ENCODE data around the gene DISP1. TPM values are rescaled to one million over a fixed set of nuclear protein-coding genes. Genes with fewer than 3 reads are reported as not detected.
A peak's percentile ranks its signal among the peaks of the same experiment; 100 is the strongest.

DISP1 gene, protein sequence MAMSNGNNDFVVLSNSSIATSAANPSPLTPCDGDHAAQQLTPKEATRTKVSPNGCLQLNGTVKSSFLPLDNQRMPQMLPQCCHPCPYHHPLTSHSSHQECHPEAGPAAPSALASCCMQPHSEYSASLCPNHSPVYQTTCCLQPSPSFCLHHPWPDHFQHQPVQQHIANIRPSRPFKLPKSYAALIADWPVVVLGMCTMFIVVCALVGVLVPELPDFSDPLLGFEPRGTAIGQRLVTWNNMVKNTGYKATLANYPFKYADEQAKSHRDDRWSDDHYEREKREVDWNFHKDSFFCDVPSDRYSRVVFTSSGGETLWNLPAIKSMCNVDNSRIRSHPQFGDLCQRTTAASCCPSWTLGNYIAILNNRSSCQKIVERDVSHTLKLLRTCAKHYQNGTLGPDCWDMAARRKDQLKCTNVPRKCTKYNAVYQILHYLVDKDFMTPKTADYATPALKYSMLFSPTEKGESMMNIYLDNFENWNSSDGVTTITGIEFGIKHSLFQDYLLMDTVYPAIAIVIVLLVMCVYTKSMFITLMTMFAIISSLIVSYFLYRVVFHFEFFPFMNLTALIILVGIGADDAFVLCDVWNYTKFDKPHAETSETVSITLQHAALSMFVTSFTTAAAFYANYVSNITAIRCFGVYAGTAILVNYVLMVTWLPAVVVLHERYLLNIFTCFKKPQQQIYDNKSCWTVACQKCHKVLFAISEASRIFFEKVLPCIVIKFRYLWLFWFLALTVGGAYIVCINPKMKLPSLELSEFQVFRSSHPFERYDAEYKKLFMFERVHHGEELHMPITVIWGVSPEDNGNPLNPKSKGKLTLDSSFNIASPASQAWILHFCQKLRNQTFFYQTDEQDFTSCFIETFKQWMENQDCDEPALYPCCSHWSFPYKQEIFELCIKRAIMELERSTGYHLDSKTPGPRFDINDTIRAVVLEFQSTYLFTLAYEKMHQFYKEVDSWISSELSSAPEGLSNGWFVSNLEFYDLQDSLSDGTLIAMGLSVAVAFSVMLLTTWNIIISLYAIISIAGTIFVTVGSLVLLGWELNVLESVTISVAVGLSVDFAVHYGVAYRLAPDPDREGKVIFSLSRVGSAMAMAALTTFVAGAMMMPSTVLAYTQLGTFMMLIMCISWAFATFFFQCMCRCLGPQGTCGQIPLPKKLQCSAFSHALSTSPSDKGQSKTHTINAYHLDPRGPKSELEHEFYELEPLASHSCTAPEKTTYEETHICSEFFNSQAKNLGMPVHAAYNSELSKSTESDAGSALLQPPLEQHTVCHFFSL (N-terminal part only)
- total RNA-seq (2014; rRNA removed; shearing (Covaris generic)) (3.1 and 4.4 TPM in 2 replicates), polyA plus RNA-seq (2016; fragmentation: Nextera tagmentation; extraction: Ambion mirVana) (2.4 and 2.7 TPM in 2 replicates)
- long read RNA-seq, partial matches to known transcripts: 0 of 1 reads
- long read RNA-seq, other reads (novel, unspliced or antisense): 1 of 1 reads

DNA sequence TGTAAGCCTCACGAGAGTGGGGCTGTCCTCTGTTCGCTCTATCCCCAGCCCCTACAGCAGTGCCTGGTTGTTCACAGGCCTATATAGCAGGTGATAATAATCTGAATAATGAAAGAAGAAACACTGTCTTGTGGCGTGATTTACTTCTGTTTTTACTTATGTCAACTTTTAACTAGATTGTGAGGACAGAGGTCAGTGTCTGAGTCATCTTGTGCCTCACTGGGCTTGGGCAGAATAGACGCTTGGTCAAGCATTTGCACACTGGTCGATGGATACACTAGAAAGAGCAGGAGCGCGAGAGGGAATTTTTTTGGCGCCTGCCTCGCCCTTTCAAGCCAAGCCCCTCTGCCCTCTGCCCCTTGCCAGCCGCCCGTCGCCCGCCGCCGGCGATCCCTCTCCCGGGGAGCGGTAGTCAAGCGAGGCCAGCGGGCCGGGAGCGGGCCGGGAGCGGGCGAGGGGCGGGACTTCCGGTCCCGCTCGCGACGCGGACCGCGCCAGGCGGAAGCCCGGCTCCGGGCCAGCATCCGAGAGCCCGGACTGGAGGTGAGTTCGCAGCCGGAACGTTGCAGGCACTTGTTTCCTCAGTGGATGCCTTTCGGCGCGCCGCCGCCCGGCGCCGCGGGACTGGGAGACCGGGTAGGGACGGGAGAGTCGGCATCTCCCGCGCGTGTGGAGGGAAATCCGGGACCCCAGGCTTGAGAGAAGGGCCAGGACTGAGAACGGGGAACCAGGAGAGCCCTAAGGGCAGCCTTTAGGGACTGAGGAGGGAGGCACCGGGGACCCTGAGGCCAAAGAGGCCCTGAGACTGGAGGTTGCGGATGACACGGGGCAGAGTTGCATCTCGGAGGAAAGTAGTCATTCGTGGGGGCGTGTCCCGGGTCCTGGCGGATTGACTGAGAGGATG, at the start of gene DISP1:
Gene DISP1 (plus strand): TSS at position 504 of the 904 bp plus-strand sequence. CDS start 127,785 bp downstream, outside the sequence.
- H2AFZ ChIP-seq: peak within 1 kb of the TSS; percentile 85
- peaks cover 5% of the 10 kb centered on the region for H3K27me3 Mint-ChIP-seq (ENCODE audit: insufficient read depth, low read depth, poor library complexity)
- ATAC-seq (peak; percentile 97), DNase-seq (ENCODE audit: low spot score) (peak; percentile 88)
- H3K36me3 Mint-ChIP-seq (ENCODE audit: low read depth): no peaks in the 10 kb centered on the region; the same call in 2 of the 3 replicates
- H3K36me3 ChIP-seq (ENCODE audit: insufficient read depth): no peaks in the 10 kb centered on the region
- no peaks in the 10 kb centered on the region for H3K9me2 ChIP-seq (ENCODE audit: insufficient read depth)
- H3F3A ChIP-seq (replicated peaks; ENCODE audit: low read depth): 0 out of 2 replicates have a peak, but pooled peaks cover 4% of the 10 kb centered on the region
- peaks cover 18% of the 10 kb centered on the region for H3K27me3 ChIP-seq (ENCODE audit: insufficient read depth)
- H3K4me1 Mint-ChIP-seq: peaks cover 29% of the 10 kb centered on the region
- H3K4me1 ChIP-seq (ENCODE audit: insufficient read depth): peaks cover 16% of the 10 kb centered on the region
- H3K4me2 ChIP-seq: peak within 1 kb of the TSS; percentile 84
- H3K4me3 ChIP-seq: peak within 1 kb of the TSS; percentile 79
- peaks cover 35% of the 10 kb centered on the region for H3K79me2 ChIP-seq (replicated peaks; ENCODE audit: insufficient read depth)
- peak within 1 kb of the TSS; percentile 97 for H3K4me3 Mint-ChIP-seq
- peak within 1 kb of the TSS; percentile 83 for H3K27ac ChIP-seq (ENCODE audit: low read depth)
- peak within 1 kb of the TSS; percentile 91 for H3K27ac Mint-ChIP-seq
- H3K9me3 Mint-ChIP-seq: no peaks in the 10 kb centered on the region; the same call in 2 of the 3 replicates
- no peaks in the 10 kb centered on the region for H4K20me1 ChIP-seq (replicated peaks; ENCODE audit: insufficient read depth)
- TF ChIP-seq EZH2 (IDR thresholded peaks at IDR 0.05; ENCODE audit: low read depth, unreplicated experiment): no peak
- no peak for TF ChIP-seq ZNF114 (CRISPR knock-in tag; IDR thresholded peaks at IDR 0.05)
- TF ChIP-seq, protein P1, sequence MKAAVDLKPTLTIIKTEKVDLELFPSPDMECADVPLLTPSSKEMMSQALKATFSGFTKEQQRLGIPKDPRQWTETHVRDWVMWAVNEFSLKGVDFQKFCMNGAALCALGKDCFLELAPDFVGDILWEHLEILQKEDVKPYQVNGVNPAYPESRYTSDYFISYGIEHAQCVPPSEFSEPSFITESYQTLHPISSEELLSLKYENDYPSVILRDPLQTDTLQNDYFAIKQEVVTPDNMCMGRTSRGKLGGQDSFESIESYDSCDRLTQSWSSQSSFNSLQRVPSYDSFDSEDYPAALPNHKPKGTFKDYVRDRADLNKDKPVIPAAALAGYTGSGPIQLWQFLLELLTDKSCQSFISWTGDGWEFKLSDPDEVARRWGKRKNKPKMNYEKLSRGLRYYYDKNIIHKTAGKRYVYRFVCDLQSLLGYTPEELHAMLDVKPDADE (IDR thresholded peaks at IDR 0.05): no peak
- TF ChIP-seq, protein P2, sequence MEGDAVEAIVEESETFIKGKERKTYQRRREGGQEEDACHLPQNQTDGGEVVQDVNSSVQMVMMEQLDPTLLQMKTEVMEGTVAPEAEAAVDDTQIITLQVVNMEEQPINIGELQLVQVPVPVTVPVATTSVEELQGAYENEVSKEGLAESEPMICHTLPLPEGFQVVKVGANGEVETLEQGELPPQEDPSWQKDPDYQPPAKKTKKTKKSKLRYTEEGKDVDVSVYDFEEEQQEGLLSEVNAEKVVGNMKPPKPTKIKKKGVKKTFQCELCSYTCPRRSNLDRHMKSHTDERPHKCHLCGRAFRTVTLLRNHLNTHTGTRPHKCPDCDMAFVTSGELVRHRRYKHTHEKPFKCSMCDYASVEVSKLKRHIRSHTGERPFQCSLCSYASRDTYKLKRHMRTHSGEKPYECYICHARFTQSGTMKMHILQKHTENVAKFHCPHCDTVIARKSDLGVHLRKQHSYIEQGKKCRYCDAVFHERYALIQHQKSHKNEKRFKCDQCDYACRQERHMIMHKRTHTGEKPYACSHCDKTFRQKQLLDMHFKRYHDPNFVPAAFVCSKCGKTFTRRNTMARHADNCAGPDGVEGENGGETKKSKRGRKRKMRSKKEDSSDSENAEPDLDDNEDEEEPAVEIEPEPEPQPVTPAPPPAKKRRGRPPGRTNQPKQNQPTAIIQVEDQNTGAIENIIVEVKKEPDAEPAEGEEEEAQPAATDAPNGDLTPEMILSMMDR (conservative IDR thresholded peaks at IDR 0.05; ENCODE audit: low read depth in 2 of 2): no peak
- no peak for TF ChIP-seq JUNB (IDR thresholded peaks at IDR 0.05; ENCODE audit: unreplicated experiment)
- TF ChIP-seq, protein P3, sequence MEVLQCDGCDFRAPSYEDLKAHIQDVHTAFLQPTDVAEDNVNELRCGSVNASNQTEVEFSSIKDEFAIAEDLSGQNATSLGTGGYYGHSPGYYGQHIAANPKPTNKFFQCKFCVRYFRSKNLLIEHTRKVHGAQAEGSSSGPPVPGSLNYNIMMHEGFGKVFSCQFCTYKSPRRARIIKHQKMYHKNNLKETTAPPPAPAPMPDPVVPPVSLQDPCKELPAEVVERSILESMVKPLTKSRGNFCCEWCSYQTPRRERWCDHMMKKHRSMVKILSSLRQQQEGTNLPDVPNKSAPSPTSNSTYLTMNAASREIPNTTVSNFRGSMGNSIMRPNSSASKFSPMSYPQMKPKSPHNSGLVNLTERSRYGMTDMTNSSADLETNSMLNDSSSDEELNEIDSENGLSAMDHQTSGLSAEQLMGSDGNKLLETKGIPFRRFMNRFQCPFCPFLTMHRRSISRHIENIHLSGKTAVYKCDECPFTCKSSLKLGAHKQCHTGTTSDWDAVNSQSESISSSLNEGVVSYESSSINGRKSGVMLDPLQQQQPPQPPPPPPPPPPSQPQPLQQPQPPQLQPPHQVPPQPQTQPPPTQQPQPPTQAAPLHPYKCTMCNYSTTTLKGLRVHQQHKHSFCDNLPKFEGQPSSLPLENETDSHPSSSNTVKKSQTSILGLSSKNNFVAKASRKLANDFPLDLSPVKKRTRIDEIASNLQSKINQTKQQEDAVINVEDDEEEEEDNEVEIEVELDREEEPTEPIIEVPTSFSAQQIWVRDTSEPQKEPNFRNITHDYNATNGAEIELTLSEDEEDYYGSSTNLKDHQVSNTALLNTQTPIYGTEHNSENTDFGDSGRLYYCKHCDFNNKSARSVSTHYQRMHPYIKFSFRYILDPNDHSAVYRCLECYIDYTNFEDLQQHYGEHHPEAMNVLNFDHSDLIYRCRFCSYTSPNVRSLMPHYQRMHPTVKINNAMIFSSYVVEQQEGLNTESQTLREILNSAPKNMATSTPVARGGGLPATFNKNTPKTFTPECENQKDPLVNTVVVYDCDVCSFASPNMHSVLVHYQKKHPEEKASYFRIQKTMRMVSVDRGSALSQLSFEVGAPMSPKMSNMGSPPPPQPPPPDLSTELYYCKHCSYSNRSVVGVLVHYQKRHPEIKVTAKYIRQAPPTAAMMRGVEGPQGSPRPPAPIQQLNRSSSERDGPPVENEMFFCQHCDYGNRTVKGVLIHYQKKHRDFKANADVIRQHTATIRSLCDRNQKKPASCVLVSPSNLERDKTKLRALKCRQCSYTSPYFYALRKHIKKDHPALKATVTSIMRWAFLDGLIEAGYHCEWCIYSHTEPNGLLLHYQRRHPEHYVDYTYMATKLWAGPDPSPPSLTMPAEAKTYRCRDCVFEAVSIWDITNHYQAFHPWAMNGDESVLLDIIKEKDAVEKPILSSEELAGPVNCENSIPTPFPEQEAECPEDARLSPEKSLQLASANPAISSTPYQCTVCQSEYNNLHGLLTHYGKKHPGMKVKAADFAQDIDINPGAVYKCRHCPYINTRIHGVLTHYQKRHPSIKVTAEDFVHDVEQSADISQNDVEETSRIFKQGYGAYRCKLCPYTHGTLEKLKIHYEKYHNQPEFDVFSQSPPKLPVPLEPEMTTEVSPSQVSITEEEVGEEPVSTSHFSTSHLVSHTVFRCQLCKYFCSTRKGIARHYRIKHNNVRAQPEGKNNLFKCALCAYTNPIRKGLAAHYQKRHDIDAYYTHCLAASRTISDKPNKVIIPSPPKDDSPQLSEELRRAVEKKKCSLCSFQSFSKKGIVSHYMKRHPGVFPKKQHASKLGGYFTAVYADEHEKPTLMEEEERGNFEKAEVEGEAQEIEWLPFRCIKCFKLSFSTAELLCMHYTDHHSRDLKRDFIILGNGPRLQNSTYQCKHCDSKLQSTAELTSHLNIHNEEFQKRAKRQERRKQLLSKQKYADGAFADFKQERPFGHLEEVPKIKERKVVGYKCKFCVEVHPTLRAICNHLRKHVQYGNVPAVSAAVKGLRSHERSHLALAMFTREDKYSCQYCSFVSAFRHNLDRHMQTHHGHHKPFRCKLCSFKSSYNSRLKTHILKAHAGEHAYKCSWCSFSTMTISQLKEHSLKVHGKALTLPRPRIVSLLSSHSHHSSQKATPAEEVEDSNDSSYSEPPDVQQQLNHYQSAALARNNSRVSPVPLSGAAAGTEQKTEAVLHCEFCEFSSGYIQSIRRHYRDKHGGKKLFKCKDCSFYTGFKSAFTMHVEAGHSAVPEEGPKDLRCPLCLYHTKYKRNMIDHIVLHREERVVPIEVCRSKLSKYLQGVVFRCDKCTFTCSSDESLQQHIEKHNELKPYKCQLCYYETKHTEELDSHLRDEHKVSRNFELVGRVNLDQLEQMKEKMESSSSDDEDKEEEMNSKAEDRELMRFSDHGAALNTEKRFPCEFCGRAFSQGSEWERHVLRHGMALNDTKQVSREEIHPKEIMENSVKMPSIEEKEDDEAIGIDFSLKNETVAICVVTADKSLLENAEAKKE (CRISPR knock-in tag; IDR thresholded peaks at IDR 0.05): no peak
- TF ChIP-seq NANOG (IDR thresholded peaks at IDR 0.05; ENCODE audit: borderline replicate concordance): no peak
